ES-I3 (cell line): Measurements from ENCODE around the gene ELMO1.

ENCODE experiments used
- H3K36me3 ChIP-seq: 2 replicates; pipeline ENCODE4 v1.6.1; 2013; ENCODE audit warnings: mild to moderate bottlenecking, low read length, control low read depth, moderate library complexity; ENCODE audit not compliant: insufficient read depth
- H3K4me1 ChIP-seq: 2 replicates; pipeline ENCODE4 v1.6.1; 2013; ENCODE audit warnings: mild to moderate bottlenecking, control low read depth, low read length; ENCODE audit not compliant: insufficient read depth
- H3K9ac ChIP-seq: 2 replicates; pipeline ENCODE4 v1.6.1; 2013; ENCODE audit warnings: low read depth, mild to moderate bottlenecking, low read length, moderate library complexity
- H3K9me3 ChIP-seq: 2 replicates; pipeline ENCODE4 v1.6.1; 2013; ENCODE audit warnings: mild to moderate bottlenecking, low read length, moderate library complexity; ENCODE audit not compliant: control insufficient read depth, insufficient read depth

Gene ELMO1

GRCh38 chr7:37416378-37417106, 32.1 kb downstream of the ELMO1 start:
- H3K36me3 ChIP-seq, result no peaks in the 10 kb centered on the region
- H3K4me1 ChIP-seq, result no peaks in the 10 kb centered on the region
- H3K9ac ChIP-seq, result no peak overlapping the region
- H3K9me3 ChIP-seq, result peaks cover 3% of the 10 kb centered on the region; the same call in 1 of the 2 replicates

DNA sequence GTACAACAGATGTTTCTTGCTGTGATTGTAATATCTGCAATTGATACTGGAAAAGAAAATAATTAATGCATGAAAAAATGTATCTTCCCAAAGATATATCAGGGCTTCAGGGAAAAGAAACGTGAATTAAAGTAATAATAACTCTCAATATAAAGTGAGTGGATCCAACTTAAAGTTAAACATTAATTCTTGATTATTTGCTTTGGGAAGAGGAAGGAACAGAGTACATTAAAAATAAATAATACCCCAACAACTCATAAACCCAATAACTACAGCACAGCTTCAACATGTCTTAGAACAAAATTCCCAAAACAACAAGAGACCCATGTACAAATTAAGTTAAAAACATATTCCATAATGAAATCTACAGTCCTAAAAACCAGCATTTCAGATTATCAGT, 33.0 kb downstream of the ELMO1 start:
- Histone ChIP-seq H3K9me3 (peaks cover 3% of the 10 kb centered on the region; the same call in 1 of the 2 replicates), H3K9ac (no peak overlapping the region), H3K4me1 (no peaks in the 10 kb centered on the region), H3K36me3 (no peaks in the 10 kb centered on the region)

DNA sequence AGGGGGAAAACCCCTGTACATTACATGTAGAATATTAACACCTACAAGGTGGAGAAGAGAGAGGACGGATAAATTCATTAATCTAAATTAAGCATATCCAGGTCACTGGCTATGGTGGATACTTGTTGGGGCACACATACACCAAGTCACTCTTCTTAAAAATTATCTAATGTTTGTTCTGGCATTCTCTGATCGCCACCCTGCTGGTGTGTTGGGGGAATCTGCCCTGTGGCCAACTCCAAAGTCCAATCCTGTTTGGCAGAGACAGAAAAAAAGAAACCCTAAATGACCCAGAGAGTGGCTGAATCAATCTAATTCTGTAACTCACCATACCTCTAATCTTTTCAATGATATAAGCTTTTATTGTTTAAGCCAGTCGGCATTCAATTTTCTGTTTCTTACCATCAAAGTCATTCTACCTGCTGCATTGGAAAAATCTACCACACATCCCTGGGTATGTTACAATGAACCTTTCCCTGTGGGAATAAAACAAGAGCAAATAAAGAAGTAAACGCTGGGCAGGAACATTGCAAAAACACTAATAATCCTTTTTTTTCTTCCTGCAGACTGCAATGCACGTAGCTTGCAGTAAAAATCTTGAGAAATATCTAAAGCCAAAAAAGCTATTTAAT, 34.2 kb downstream of the ELMO1 start:
- H3K4me1 ChIP-seq, result no peaks in the 10 kb centered on the region
- no peaks in the 10 kb centered on the region for H3K36me3 ChIP-seq
- peaks cover 3% of the 10 kb centered on the region; the same call in 1 of the 2 replicates for H3K9me3 ChIP-seq
- no peak overlapping the region for H3K9ac ChIP-seq

DNA sequence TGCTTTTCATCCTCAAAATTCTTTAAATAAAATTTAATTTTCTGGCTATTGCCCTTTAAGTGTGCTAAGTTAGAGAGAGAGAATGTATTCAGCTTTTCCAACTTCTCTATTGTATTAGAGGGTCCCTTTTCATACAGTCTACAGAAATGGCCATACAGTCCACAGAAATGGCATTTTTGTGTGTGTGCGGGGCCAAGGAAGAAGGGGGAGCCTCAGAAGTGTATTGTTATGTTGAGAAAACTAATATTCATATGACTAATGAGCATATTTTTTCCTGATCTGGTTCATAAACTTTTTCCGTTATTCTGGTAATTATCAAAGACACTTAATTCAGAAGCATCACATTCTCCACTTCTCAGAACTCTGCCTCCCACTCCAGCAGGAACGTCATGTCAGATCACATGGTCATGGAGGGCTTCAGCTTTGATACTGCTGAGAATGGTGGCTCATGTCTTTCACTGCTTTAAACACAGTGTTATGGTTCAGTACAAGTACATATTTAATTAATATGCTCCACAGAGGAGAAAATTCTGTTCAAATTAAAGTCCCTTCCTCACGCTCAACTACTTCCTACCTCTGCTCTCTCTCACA, 37.1 kb downstream of the ELMO1 start:
- no peak overlapping the region for H3K9ac ChIP-seq
- H3K9me3 ChIP-seq, result peaks cover 3% of the 10 kb centered on the region; the same call in 1 of the 2 replicates
- H3K36me3 ChIP-seq, result no peaks in the 10 kb centered on the region
- H3K4me1 ChIP-seq, result no peaks in the 10 kb centered on the region

- Histone ChIP-seq H3K4me1 (no peaks in the 10 kb centered on the region), H3K9me3 (peaks cover 3% of the 10 kb centered on the region; the same call in 1 of the 2 replicates), H3K36me3 (no peaks in the 10 kb centered on the region), H3K9ac (no peak overlapping the region)
These were observed 38.1 kb downstream of the ELMO1 start for GRCh38 chr7:37410305-37411229.

DNA sequence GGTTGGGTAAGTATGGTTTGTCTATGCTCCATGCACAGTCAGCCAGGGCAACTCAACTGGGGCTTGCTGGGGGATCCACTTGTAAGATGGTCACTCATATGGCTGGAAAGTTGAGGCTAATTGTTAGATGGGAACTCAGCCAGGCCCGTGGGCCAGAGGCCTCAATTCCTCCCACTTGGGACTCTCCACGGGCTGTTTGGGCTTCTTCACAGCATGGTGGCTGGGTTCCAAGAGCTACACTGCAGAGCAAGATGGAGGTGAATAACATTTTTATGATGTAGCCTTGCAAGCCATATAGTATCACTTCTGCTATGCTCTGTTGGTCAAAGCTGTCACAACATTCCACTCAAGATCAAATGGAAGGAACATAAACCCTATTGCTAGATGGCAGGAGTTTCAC, 39.2 kb downstream of the ELMO1 start:
- Histone ChIP-seq H3K9me3 (peaks cover 3% of the 10 kb centered on the region; the same call in 1 of the 2 replicates), H3K4me1 (no peaks in the 10 kb centered on the region), H3K36me3 (no peaks in the 10 kb centered on the region), H3K9ac (no peak overlapping the region)

- Histone ChIP-seq H3K9ac (no peak overlapping the region), H3K4me1 (no peaks in the 10 kb centered on the region), H3K9me3 (peaks cover 3% of the 10 kb centered on the region; the same call in 1 of the 2 replicates), H3K36me3 (no peaks in the 10 kb centered on the region)
These were observed 40.1 kb downstream of the ELMO1 start for GRCh38 chr7:37408291-37409228.

DNA sequence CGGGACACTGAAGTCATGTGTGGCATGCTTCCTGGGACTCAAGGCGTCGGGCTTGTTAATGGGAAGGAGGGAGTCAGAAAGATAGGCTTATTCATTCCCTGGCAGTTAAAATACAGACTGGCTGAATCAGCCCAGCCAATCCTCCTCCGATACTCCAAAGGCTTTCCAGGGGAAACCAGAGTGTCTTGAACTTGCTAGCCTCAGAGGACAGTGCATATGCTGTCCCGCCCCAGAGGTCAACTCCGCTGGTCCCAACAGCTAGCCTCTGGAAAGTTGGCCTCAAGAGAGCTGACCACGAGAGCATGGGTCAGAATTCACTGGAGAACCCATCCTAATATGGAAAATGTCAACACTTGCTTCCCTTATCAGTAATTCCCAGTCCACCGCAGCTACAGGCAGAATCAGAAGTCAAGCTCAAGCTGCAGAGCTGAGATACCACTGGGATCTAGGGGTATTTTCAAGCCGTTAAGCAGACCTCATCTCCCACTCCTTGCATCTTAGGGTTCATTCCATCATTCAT, 43.0 kb downstream of the ELMO1 start:
- Histone ChIP-seq H3K4me1 (no peaks in the 10 kb centered on the region), H3K9me3 (no peaks in the 10 kb centered on the region), H3K9ac (no peak overlapping the region), H3K36me3 (no peaks in the 10 kb centered on the region)

DNA sequence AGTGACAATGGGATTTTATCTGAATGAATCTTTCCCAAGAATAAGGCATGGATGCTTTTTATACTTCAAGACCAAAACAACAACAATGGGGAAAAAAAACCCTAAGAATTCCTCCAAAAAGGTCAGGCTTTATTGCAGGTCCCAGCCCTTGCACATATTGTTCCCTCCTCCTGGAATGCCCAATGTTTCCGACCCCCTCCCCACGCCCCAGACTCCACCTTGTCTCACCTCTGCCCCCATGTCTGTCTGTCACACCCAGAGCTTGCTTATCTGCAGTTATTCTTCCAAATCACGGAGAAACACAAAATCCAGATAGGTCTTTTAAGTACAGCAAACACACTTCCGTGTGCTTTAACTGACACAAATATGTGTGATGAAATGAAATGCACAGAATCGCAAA, 43.5 kb downstream of the ELMO1 start:
- no peak overlapping the region for H3K9ac ChIP-seq
- no peaks in the 10 kb centered on the region for H3K36me3 ChIP-seq
- no peaks in the 10 kb centered on the region for H3K9me3 ChIP-seq
- H3K4me1 ChIP-seq, result no peaks in the 10 kb centered on the region

- Histone ChIP-seq H3K4me1 (no peaks in the 10 kb centered on the region; the same call in 1 of the 2 replicates), H3K36me3 (no peaks in the 10 kb centered on the region), H3K9me3 (no peaks in the 10 kb centered on the region), H3K9ac (no peak overlapping the region)
These were observed 48.7 kb downstream of the ELMO1 start for GRCh38 chr7:37399876-37400421.

DNA sequence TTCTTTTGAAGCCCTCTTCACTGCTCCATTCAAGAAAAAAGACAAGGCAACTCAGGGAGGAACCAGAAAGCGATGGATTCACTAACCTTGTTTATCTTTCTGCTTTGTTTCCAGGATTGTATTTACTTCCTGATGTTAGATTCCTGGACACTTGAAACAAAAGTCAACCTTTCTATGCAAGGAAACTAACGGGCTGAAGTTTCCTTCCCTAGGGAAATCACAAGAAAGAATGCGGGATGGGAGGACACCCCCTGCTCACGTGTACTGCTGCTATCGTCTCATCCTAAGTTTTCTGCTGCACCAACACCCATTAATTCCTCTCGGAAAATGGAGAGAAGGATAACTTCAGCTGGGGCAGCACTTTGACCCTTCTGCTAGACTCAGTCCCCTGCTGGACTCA, 50.3 kb downstream of the ELMO1 start:
- Histone ChIP-seq H3K36me3 (no peaks in the 10 kb centered on the region), H3K4me1 (no peaks in the 10 kb centered on the region; the same call in 1 of the 2 replicates), H3K9me3 (no peaks in the 10 kb centered on the region), H3K9ac (no peak overlapping the region)

DNA sequence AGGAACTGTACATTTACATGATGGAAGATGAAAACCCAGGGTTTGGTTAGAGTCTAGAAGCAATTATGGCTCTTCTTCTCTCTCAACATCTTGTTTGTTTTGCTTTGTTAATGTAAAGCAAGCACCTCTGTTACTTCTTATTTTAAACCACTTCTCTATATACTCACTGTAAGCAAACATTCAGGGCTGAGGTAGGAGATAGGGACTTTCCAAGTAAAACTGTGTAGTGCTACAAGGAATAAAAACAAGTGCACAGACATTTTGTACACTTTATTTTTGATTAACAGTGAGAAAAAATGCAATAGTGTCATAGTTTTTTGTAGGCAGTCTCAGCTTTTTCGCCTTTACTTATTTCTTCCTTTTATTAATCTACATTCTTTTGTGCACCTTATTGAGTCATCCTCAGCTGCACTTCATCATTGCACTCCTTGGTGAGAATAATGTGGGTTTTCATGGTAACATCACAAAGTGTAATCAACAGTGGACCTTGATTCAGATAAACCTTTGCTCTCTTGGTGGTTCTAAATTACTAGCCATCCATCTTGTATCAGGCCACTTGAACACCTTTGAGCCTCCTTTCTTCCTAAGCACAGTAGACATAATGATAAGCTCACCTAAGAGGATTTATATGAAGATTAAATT, 52.9 kb downstream of the ELMO1 start:
- Histone ChIP-seq H3K9me3 (no peaks in the 10 kb centered on the region), H3K4me1 (peaks cover 7% of the 10 kb centered on the region), H3K9ac (no peak overlapping the region), H3K36me3 (no peaks in the 10 kb centered on the region)
